CD4-positive, alpha-beta T cell treated with Interferon gamma for 1 hour (primary cell): Measurements from ENCODE around the gene TRAF7.
"Not testable (repeated sequence)": the region's sequence is repeated elsewhere in the genome, so short reads cannot be mapped to it uniquely, and the experiment has no call there.

Source experiments
- DNase-seq: peaks from one replicate; pipeline ENCODE4 v3.0.0-alpha.2; 2020

Gene TRAF7

DNA sequence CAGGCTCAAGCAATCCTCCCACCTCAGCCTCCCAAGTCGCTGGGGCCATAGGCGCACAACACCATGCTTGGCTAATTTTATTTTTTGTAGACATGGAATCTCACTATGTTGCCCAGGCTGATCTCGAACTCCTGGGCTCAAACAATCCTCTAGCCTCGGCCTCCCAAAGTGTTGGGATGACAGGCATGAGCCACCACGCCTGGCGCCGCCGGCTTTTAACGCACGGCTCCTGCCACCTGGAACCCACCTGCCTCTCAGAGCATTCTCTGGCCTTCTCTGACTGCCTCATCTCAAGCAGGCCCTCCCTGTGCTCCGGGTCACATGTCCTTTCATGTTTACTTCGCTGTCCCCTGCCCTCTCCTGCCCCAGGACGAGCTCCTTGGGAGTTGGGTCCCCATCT lies 30.5 kb downstream of the TRAF7 start:
- DNase-seq = no peak

DNA sequence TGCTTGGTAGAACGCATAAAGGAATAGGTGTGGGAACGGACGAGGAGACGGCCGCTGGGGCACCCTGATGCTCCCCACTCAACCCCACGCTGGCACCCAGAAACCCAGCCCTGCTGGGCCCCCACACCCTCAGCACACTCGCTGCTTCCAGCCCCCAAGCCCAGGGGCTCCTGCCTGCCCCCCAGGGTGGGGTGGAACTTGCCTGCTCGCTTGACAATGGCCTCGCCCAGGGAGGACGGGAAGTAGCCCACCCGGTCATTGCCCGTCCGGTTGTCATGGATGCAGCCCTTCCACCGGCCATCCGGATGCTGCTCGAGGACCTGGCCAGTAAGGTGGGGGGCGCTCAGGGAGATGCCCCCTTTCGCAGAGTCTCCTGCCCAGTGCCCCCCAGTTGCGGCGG lies 30.9 kb downstream of the TRAF7 start:
- DNase-seq = no peak

DNA sequence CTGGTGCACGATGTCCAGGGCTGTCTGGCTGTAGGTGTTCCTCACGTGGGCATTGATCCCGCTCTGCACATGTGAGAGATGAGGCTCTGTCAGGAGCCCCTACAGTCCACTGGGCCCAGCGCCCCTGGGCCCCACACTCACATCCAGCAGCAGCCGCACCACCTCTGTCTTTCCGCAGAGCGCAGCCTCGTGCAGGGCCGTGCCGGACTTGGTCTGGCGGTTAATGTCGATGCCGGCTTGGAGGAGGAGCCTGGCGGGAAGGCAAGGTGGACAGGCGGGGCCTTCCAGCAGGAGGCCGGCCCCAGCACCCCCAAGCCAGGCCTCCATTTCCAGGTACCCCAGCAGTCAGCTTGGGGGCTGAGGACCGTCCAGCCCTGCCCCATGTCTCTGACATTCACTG lies 31.6 kb downstream of the TRAF7 start:
- no peak for DNase-seq

DNA sequence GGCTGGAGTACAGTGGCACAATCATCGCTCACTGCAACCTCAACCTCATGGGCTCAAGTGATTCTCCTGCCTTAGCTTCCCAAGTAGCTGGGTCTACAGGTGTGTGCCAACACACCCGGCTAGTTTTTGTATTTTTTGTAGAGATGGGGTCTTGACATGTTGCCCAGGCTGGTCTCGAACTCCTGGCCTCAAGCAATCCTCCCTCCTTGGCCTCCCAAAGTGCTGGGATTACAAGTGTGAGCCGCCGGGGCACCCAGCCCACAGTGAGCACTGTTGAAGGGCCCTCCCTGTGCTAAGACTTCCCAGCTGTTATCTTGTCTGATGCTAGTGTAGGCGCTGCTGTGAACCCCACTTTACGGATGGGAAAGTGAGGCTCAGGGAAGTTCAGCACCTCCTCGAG lies 32.8 kb downstream of the TRAF7 start:
- DNase-seq = no peak

DNA sequence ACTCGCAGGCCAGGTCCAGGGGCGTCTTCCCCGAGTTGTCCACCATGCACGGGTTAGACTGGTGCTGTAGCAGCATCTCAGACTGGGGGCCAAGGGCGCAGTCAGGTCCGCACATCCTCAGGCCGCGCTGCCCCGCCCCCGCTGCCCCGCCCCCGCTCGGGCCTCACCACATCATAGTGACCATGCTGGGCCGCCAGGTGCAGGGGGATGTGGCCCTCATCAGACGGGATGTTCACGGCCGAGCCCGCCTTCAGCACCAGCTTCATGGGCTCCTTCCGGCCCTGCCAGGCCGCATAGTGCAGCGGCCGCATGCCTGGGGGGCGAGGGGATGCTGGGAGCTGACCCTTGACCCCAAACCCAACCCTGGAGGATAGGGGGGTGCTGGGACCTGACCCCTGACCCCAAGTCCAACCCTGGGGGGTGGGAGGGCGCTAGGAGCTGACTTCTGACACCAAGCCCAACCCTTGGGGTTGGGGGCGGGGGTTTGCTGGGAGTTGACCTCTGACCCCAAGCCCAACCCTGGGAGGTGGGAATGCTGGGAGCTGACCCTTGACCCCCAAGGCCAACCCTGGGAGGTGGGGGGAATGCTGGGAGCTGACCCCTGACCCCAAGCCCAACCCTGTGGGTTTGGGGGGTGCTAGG lies 33.8 kb downstream of the TRAF7 start:
- DNase-seq = no peak

DNA sequence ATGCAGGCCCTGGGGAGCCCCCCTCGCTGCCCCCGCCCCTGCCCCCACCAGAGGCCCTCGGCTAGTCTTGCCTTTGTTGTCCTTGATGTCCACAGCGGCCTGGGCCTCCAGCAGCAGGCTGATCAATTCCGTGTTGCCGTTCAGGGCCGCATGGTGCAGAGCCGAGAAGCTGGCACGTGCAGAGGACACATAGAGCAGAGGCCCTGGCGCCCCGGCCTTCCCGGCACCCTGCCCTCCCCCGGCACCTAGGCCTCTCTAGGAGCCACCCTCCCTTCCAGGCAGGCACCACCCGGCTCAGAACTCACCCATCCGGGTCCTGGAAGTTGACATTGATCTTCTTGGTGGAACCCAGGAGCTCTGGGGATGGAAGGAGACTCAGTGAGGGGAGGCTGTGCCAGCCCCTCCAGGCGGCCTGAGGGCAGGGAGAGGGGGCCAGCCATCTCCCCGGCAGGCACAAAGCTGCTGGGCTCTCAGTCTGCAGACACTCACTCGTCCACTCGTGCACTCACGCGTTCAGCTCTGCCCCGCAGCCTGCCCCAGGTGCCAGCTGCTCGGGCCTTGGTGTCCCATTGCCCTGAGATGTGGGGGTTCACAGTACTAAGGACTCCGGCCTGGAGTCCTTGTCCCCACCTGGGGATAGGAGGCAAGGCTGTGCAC lies 34.5 kb downstream of the TRAF7 start:
- no peak for DNase-seq

DNA sequence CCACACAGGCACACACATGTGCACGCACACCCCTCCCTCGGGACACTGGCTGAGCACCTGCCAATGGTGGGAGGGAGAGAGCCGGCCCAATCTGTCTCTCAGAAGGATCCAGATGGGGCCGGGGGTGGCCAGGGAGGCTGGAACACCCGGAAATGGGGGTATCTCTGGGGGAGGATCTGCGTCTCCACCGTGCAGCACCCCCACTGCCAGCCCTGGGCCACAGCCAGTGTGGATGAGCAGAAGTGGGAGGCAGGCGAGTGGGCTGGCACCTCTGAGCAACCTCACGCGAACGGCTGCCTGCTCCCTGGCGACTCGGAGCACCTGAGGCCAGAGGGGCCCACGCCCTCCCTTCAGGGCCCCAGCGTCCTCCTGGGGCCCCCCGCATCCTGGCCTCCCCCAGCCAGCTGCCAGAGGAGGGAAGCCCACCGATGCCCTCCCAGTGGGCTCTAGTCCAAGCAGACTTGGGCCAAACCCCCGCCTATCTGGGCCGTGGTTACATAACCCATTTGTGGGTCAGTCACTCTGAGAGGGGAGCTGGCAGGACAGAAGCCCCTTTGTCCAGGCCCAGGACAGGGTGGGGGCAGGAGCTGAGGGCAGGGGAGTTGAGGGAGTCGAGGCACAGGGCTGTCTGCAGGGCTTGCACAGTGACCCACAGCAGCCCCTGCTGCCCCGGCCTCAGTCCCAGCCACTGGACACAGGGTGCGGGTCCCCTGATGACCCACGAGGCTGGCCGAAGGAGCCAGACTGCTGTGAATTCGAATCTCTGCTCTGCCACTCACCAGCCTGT lies 35.3 kb downstream of the TRAF7 start:
- DNase-seq = no peak

DNA sequence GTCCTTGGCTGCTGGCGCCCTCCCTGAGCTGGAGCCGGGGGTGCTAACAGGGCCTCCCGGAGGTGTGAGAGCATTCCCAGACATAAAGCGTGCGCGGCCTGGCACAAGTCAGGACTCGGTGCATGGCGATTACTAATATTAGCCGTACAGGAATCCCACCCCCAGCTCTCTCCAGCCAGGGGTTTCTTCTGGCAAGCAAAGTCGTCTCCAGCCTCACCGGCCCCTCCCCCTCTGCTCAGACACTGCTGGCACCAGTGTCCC lies 35.8 kb downstream of the TRAF7 start:
- no peak for DNase-seq

DNA sequence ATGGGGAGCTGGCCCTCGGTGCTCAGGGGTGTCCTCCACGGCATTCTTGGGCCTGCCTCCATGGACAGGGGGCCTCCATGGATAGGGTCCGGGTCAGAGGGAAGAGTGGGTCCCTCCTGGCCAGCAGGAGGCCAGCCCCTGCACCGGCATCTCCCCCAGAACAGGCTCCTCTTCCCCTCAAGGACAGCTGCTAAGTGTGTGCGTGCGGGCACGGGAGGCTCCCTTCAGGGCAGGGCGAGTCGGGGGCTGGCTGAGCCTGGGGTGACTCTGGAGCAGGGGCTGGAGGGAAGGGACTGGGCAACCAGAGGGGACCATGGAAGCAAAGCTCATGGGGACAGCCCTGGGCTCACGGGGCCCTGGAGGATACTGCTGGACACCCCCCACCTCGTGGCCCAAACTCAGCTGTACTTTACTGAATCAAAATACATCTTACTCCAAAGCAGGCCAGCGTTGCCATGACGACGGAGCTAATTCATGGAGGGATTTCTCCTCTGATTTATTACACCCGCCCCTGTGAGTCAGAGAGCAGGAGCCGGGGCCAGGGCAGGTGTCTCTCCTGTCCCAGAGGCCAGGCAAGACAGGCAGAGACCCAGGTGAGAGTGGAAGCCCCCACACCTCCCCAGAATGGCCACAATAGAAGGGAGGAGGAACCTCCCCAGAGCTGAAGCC lies 38.7 kb downstream of the TRAF7 start:
- no peak for DNase-seq

DNA sequence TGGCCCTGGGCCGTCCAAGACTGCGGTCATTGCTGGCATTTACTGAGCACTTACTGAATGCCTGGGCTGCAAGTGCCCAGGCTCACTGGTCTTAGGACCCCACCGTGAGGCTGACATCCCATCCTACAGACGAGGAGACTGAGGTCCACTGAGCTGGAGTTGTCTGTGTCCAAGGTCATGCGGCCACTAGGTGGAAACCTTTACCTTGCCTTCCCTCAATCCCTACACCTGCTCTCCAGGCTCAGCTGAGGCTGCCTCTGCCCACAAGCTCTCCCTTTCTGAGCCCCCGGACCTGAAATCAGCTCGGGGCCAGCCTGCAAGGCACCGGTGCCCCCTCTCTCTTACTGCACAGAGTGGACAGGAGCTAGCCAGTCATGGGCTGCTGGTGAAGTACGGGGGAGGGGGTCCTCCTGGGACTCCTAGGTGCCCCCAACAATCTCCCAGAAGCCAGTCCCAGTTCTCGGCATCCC lies 39.3 kb downstream of the TRAF7 start:
- DNase-seq = peak; percentile 63

DNA sequence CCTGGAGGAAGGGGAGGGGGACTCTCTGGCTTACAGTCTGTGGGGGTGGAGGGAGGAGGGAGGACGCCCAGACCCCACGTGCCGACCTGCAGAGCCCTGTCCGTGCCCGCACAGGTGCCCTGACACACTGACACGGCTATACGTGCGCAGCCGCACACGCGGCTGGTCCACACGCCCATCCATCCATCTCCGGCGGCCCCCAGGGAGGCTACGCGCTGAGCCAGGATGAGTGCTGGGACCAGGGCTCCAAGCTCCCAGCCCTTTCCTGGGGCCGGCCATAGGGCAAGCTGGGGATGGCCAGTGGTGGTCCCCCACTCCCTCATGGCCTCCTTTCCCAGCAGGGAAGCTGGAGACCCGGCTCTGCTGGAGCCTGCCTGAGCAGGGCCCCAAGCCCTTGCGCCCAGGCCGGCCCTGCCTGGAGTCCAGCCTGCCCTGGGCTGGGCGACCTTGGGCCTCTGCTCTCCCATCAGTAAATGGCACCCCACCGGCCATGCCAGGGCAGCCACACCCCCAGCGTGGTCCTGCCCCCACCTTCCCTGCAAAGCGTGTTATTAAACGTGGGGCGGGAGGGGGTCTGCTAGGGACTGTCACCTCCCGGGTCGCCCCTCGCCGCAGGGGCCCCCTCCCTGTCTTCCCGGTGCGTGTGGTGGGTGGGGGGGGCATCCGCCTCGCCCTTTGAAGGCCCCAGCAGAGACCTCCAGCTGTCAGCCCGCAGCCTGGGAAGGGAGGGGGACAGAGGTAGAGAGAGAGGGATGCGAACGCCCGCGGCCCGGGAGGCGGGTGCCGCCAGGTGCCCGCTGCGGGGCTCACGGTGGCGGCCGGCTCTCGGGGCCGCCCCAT lies 40.0 kb downstream of the TRAF7 start:
- no peak for DNase-seq

DNA sequence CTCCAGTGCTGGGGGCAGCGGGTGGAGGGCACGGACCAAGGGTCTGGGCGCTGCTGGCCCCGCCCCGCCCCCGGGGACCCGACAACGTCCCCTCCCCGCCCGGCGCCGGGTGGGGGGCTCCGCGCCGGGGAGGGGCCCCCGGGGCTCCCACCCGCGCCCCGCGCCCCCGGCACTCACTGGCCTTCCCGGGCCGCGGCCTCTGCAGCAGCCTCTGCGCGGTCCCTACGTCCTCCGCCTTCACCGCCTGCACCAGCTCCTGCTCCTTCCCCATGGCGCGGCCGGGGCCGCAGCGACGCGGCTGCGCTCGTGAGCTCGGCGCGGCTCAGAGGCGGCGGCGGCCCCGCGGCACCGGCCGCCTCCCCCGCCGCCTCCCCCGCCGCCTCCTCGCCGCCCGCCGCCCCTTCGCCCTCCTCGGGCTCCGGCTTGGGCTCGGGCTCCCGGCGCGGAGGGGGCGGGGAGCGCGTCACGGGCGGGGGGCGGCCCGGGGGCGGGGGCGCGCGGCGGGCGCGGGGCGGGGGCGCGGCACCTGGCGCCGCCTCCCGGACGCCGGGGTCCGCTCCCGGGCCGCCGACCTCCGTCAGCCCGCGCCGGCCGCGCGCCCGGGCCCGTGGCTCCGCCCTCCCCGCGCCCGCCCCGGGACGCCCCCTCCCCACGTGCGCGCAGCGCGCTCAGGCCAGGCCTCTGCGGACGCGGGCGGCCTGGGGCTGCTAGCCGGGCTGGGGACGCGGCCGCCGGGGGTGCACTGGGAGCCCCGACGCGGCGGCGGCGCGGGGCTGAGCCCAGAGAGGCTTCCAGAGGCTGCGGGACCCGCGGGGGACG lies 40.8 kb downstream of the TRAF7 start, which contains the start of gene CASKIN1:
CASKIN1 (minus strand) TSS at position 444 of the 819 bp plus-strand sequence; CDS start at position 271, 173 bp downstream.
- DNase-seq = no peak

DNA sequence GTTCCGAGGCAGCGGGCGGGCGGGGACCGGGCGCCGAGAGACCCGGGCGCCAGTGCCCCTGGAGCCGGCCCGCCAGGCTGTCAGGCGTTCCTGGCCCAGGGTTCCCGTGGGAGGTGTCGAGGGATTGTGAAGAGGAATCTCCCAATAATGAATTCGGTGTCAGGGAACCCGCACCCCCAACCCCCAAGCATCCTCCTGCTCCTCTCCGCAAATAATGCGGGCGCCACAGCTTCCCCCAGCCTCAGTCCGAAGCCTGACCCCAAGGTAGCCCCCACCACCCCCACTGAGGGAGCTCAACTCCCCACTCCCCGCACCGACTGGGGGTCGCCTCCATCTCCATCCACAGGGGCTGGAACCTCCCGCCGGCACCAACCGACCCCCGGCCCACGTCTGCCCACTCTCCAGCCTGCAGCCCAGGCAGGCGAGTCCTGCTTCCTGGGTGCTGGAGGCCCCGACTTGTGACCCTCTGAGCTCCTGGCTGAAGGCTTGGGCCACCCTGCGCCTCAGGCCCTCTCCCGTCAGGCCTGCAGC lies 41.5 kb downstream of the TRAF7 start:
- no peak for DNase-seq

DNA sequence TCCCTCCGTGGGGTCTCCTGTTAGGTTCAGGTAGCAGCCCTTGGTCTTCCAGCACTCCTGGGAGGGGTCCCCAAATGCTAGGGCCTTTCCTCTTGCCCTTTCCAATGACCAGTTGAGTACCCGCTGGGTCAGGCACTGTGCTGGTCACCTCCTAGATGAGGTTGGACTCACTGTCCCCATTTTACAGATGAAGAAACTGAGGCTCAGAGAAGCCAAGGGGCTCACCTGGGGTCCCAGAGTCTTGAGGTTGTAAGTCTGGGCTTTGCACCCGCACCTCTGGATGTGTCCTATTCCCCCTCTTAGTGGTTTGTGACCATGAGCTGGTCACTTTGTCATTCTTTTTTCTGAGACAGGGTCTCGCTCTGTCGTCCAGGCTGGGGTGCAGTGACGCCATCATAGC lies 42.2 kb downstream of the TRAF7 start:
- no peak for DNase-seq

DNA sequence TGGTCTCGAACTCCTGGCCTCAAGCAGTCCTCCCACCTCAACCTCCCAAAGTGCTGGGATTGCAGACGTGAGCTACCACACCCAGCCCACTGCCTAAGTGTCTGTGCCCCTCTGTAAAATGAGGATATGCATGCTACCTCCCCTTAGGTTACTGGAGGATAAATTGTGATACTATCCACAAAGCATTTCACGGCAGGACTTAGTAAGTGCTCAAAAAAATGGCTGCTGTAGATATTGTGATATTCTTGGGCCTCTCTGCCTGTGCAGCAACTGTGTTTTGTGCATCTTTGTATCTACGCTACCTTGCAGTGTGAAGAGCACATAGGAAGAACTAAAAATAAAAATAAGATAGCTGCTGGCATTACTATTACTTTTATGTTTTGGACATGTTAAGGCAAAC lies 42.7 kb downstream of the TRAF7 start:
- no peak for DNase-seq

DNA sequence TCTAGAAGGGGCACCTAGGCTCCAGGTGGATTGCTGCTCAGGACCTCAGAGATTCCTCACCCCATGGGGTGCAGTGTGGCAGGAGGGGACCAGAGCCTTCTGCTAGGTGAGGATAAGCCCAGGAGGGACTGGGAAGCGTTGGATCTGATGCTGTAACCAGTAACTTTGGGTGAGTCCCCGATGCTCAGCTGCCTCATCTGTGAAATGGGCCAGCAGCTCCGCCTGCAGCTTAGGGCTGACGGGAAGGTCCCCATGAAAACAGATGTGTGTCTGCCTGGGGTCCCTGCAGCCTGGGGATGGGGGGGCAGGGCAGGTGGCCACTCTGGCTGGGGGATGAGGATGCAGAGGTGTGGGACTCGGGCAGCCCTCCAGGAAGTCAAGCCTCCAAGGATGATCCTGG lies 43.5 kb downstream of the TRAF7 start:
- no peak for DNase-seq

DNA sequence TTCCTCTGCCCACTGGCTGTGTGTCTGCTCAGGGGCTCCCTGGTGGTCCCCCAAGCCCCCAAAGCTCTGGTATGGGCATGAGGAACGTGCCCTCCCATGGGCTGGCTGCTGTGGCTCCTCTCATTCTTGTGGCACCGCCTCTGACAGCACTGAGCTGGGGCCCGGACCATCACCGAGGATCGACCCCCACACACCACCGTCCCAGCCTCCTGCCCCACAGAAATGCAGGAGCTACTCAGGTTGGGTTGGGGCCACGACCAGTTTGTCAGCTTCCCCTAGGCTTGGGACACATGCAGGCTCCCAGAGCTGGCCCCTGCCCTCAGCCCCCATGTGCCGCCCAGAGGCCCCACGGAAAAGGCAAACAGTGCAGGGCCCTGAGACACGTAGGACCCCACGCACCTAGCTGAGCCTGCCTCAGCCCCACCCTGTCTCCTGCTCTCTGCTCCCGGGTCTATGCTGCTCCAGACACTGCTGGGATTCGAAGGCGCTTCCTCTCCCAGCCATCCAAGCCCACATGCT lies 44.1 kb downstream of the TRAF7 start:
- DNase-seq = no peak

DNA sequence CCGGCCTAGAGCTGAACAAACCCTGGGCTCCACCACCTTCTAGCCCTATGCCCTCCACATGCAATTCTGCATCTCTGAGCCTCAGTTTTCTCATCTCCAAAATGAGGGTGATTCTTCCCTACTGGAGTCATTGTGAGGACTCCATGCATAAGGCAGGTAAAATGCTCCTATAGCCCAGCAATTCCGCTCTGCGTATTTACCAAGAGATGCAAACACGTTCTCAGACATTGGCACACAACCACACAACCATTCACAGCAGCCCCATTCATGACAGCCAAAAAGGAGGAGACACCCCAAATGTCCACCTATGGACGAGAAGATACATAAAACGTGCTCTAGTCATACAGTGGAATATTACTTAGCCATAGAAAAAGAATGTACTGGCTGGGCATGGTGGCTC lies 44.7 kb downstream of the TRAF7 start:
- no peak for DNase-seq

DNA sequence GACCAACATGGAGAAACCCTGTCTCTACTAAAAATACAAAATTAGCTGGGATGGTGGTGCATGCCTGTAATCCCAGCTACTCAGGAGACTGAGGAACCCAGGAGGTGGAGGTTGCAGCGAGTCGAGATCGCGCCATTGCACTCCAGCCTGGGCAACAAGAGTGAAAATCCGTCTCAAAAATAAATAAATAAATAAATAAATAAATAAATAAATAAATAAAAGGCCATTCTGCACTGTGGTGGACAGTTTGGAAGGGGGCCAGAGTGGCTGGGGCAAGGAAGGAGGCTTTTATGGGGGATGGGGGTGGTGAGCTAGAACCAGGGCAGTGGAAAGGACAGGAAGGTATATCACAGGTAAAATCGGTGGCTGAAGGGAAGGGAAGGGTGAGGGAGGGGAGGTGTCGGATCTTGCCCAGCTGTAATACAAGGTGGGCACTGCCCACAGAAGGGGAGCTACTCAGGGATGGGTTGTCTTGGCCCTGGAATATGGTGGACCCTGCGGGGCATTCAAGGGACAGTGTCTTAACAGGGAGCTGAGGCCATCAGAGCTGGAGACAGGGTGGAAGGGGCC lies 47.6 kb downstream of the TRAF7 start:
- not testable (repeated sequence) for DNase-seq

DNA sequence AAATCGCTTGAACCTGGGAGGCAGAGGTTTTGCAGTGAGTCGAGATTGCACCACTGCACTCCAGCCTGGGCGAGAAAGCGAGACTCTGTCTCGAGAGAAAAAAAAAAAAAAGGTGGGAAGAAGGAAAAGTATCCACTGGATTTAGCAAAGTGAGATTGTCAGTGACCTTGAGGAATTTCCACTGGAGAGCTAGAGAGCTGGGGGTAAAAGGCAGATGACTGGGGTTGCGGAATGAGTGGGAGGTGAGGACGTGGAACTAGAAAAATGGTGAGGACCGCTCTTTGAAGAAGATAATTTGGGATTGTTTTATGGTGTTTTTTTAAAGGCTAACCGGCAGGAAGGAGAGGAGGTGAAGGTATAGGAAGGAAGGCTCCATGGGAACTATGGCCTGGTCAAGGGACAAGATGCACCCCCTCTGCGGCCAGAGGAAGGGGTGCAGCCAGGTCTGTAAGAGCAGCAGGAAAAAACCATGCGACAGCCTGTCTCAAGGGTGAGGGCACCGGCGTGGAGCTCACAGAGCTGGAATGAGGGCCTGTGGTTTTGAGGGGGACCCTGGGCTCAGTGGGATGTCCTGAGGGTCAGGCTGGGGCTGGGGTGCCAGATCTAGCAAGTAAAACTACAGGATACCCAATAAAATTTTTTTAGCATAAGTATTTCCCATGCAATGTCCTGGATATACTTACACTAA lies 49.0 kb downstream of the TRAF7 start:
- DNase-seq = no peak
